GM15510 (cell line): Measurements from ENCODE around the gene ABHD17C.

Experiments
- POLR2A ChIP-seq: IDR thresholded peaks from 3 replicates; pipeline ENCODE4 v1.6.1; 2011; ENCODE audit warnings: borderline replicate concordance; ENCODE audit not compliant: insufficient read length; ENCODE audit errors: extremely low read depth

Gene ABHD17C

GRCh38 chr15:80758130-80758745 lies 63.1 kb downstream of the ABHD17C start:
- no peak for TF ChIP-seq POLR2A

DNA sequence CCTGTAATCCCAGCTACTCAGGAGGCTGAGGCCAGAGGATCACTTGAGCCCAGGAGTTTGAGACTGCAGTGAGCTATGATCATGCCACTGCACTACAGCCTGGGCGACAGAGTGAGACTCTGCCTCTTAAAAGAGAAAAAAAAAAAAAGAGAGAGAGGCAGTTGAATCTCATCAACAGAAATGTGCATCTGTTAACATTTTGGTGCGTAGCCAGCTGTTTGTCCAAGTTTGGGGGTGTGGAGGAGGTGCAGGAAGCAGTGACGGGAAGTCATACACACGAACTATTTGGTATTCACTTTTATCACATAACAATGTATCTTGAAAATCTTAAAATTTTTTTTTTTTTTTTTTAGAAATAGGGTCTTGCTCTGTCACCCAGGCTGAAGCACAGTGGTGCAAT lies 65.8 kb downstream of the ABHD17C start:
- TF ChIP-seq POLR2A, result no peak

GRCh38 chr15:80761754-80762153 lies 66.6 kb downstream of the ABHD17C start:
- no peak for TF ChIP-seq POLR2A

- TF ChIP-seq POLR2A, result no peak
Measured at GRCh38 chr15:80764535-80764934, 69.4 kb downstream of the ABHD17C start.

DNA sequence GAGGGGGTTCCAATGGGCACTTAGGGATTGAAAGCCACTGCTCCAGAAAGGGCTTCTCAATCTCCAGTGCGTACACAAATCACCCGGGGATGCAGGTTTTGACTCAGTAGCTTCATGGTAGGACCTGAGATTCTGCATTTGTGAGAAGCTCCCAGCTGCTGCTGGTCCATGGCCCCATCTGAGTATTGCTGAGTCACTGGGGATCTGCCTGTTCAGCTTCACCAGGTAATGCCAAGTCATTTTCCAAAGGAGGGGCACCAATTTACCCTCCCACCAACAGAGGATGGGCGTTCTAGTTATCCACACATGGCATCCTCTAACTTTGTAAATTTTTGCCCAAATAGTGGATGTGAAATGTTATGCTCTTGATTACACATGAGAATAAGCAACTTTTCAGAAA lies 71.2 kb downstream of the ABHD17C start:
- no peak for TF ChIP-seq POLR2A

DNA sequence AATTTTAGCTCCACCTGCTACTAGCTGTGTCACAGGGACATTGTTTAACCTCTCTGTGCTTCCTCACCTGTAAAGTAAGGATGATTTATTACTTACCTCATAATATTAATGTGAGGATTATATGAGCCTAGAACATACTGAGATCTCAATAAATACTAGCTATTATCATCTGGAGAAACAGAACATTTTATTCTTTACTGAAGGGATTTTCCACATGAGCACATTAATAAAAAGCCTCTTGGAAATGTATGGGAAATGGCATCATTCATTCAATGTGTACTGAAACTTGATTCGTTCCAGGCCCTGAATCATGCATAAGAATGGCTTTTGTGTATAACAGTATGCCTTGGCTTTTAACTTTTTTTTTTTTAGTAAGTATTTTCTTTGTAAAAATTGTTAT lies 73.0 kb downstream of the ABHD17C start:
- TF ChIP-seq POLR2A, result no peak

DNA sequence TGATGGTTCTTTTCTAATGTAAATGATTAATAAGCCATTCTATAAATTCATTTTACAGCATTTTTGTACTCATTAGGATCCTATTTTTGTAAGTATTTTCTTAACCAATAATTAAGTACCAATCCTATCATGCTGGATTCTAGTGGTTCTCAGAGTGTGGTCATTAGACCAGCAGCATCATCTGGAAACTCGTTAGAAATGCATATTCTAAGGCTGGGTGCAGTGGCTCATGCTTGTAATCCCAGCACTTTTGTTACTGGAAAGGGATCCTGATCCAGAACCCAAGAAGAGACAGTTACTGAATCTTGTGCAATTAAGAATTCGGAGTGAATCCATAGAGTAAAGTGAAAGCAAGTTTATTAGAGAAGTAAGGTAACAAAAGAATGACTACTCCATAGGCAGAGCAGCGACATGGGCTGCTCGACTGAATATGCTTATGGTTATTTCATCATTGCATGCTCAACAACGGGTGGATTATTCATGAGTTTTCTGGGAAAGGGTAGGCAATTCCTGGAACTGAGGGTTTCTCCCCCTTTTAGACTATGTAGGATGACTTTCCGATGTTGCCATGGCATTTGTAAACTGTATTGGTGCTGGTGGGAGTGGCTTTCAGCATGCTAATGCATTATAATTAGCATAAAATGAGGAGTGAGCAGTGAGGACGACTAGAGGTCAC lies 74.2 kb downstream of the ABHD17C start:
- no peak for TF ChIP-seq POLR2A

GRCh38 chr15:80769829-80770705 lies 75.0 kb downstream of the ABHD17C start:
- no peak for TF ChIP-seq POLR2A

DNA sequence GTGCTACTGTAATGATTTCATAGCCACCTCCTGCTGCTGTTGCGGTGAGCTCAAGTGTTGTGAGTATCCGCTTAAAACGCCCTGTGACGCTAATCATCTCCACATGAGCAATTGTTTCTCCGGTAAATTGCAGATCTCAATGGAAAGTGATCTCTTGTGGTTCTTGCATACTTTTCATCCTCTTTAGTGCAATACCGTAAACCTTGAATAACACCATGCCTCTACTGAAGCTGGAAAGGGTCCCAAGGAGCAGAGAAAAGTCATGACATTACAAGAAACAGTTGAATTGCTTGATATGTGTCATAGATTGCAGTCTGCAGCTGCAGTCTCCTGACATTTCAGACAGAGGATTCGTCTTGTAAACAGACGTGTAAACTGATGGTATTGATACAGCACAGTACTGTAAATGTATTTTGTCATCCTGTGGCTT lies 78.0 kb downstream of the ABHD17C start:
- no peak for TF ChIP-seq POLR2A

- no peak for TF ChIP-seq POLR2A
Measured at GRCh38 chr15:80773792-80774352, 78.8 kb downstream of the ABHD17C start.

GRCh38 chr15:80774486-80774885 lies 79.4 kb downstream of the ABHD17C start:
- no peak for TF ChIP-seq POLR2A

DNA sequence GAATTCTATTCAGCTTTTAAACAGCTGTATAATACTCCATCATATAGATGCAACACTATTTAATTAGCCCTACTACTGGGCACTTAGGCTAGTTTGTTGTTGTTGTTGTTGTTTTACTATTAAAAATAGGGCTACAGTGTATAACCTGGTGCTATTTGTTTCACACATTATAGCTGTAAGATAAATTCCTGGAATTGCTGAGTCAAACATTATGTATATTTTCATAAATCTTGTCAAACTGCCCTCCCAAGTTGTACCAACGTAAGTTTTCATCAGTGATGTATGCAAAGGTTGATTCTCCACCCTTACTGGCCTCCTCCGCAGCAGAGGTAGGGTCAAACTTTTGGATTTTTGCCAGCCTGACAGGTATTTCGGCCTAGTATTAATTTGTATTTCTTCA lies 80.2 kb downstream of the ABHD17C start:
- TF ChIP-seq POLR2A, result no peak

- no peak for TF ChIP-seq POLR2A
Measured at GRCh38 chr15:80776420-80777045, 81.4 kb downstream of the ABHD17C start.

- TF ChIP-seq POLR2A, result no peak
Measured at GRCh38 chr15:80777137-80777536, 82.0 kb downstream of the ABHD17C start.
